Measurements from ENCODE around the gene HESX1.

Gene HESX1

DNA sequence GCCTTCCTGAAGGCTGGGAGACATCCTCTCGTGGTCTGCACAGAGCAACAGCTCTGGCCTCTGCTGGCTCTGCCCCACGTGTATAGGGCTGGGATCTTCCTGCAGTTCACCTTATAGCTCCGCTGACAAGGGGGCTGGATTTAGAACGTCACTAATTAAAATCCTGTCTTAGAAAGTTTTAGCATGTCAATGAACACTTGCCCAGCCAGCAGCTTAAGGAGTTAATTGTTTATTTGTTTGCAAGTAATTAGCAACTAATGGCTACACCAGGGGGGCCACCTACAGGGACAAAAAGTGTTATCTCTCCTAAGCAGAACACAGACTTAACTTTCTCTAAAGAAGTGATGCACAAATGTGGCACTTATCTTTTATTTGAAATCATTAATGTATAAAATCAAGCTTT, at the start of gene HESX1:
Gene HESX1, minus strand, starts transcription at position 84 of the 403 bp plus-strand sequence. Its CDS starts 60 bp downstream, at position 24.
- Histone ChIP-seq H3K36me3 (ENCODE audit: control insufficient read depth, insufficient read depth, low read length) (no peaks in the 10 kb centered on the region), H3K4me3 (ENCODE audit: low read length) (no peak within 1 kb of the TSS), H3K27ac (ENCODE audit: low read depth, low read length) (no peak within 1 kb of the TSS), H3K4me1 (ENCODE audit: control insufficient read depth, insufficient read depth, low read length) (no peaks in the 10 kb centered on the region), H3K27me3 (ENCODE audit: control insufficient read depth, insufficient read depth, low read length) (no peaks in the 10 kb centered on the region), H3K9ac (ENCODE audit: low read length) (no peak within 1 kb of the TSS)

DNA sequence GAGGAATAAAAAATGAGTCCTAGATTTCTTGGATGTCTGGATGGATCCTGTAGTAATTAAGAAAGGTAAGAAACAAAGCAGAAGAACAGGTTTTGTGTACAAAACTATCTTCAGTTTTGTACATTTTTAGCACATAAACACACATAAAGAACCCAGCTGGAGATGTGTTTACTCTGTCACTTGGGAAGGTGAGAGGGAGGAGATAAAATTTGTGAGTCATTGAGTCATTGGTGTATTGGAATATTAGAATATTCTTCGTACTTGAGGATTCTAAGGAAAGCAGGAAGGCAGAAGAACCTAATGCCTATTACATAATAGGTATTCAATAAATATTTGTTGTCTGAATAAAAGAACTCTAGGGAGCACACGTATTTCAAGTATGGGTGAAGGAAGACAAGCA, 45.2 kb upstream of the HESX1 start:
- Histone ChIP-seq H3K9ac (ENCODE audit: low read length) (no peak overlapping the region), H3K4me1 (ENCODE audit: control insufficient read depth, insufficient read depth, low read length) (no peaks in the 10 kb centered on the region), H3K27ac (ENCODE audit: low read depth, low read length) (no peak overlapping the region), H3K27me3 (ENCODE audit: control insufficient read depth, insufficient read depth, low read length) (no peaks in the 10 kb centered on the region), H3K4me3 (ENCODE audit: low read length) (no peak overlapping the region), H3K36me3 (ENCODE audit: control insufficient read depth, insufficient read depth, low read length) (peaks cover 9% of the 10 kb centered on the region)

DNA sequence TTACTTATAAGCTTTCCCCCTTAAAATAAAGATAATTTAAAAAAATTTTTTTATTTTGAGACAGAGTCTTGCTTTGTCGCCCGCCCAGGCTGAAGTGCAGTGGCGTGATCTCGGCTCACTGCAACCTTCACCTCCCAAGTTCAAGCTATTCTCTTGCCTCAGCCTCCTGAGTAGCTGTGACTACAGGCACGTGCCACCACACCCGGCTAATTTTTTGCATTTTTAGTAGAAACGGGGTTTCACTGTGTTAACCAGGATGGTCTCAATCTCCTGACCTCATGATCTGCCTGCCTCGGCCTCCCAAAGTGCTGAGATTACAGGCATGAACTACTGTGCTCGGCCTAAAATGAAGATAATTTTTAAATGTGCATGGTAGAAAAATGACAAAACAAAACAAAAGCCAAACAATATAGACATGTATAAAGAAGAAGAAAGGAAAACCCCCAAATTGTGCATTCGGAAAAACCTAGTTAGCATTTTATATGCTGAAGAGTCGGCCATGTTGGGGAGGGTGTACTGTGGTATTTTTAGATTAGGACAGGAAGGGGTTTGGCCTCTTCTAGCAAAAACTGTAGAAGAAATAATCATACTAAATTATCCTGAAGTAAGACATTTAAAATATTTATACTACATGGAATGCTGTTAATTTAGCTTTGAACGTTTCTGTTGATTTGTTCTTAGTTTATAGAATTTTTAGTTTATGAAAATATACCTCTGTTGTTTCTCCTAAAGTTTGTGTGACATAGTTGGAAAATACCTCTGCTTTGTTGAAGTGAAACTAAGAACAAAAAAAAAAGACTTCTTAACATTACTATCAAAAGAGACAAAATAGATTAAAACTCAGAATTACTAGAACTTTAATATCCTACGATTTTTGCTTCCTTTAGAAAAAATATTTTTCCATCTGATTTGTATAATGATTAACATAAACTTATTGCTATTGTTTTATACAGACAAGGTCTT, 35.1 kb upstream of the HESX1 start:
- Histone ChIP-seq H3K27me3 (ENCODE audit: control insufficient read depth, insufficient read depth, low read length) (no peaks in the 10 kb centered on the region), H3K36me3 (ENCODE audit: control insufficient read depth, insufficient read depth, low read length) (peaks cover 2% of the 10 kb centered on the region), H3K27ac (ENCODE audit: low read depth, low read length) (no peak overlapping the region), H3K9ac (ENCODE audit: low read length) (no peak overlapping the region), H3K4me3 (ENCODE audit: low read length) (no peak overlapping the region), H3K4me1 (ENCODE audit: control insufficient read depth, insufficient read depth, low read length) (peaks cover 2% of the 10 kb centered on the region)

DNA sequence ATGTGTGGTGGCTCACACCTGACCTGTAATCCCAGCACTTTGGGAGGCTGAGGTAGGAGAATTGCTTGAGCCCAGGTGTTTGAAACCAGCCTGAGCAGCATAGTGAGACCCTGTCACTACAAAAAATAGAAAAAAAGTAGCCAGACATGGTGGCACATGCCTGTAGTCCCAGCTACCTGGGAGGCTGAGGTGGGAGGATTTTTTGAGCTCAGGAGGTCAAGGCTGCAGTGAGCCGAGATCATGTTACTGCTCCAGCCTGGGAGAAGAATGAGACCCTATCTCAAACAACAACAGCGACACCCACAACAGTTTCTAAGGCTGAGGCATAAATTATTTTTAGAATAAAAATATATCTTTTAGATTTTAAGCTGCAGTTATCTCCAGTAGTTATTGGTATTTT, 34.0 kb upstream of the HESX1 start:
- no peaks in the 10 kb centered on the region for H3K27me3 ChIP-seq (ENCODE audit: control insufficient read depth, insufficient read depth, low read length)
- H3K36me3 ChIP-seq (ENCODE audit: control insufficient read depth, insufficient read depth, low read length) = peaks cover 2% of the 10 kb centered on the region
- H3K4me3 ChIP-seq (ENCODE audit: low read length) = no peak overlapping the region
- H3K27ac ChIP-seq (ENCODE audit: low read depth, low read length) = no peak overlapping the region
- no peak overlapping the region for H3K9ac ChIP-seq (ENCODE audit: low read length)
- peaks cover 6% of the 10 kb centered on the region for H3K4me1 ChIP-seq (ENCODE audit: control insufficient read depth, insufficient read depth, low read length)

DNA sequence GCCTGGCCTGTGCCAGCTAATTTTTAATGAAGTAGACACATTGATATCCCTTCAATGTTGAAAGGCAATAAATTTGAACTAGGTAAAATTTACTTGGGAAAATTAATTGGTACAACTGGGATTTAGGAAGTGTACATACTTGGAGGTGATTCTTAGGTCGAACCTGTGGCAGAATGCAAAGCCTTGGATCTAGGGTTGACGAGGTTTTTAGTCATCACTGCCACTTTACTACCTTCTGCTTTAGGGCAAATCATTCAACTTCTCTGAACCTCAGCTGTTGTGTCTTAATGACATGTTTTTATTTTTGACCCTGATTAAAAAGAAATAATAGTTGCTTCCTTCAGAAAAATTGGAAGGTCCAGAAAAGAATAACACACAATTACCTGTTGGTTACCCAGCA, 30.2 kb upstream of the HESX1 start:
- H3K4me3 ChIP-seq (ENCODE audit: low read length) = no peak overlapping the region
- no peaks in the 10 kb centered on the region for H3K27me3 ChIP-seq (ENCODE audit: control insufficient read depth, insufficient read depth, low read length)
- no peak overlapping the region for H3K9ac ChIP-seq (ENCODE audit: low read length)
- H3K27ac ChIP-seq (ENCODE audit: low read depth, low read length) = no peak overlapping the region
- H3K36me3 ChIP-seq (ENCODE audit: control insufficient read depth, insufficient read depth, low read length) = no peaks in the 10 kb centered on the region
- H3K4me1 ChIP-seq (ENCODE audit: control insufficient read depth, insufficient read depth, low read length) = peaks cover 8% of the 10 kb centered on the region

DNA sequence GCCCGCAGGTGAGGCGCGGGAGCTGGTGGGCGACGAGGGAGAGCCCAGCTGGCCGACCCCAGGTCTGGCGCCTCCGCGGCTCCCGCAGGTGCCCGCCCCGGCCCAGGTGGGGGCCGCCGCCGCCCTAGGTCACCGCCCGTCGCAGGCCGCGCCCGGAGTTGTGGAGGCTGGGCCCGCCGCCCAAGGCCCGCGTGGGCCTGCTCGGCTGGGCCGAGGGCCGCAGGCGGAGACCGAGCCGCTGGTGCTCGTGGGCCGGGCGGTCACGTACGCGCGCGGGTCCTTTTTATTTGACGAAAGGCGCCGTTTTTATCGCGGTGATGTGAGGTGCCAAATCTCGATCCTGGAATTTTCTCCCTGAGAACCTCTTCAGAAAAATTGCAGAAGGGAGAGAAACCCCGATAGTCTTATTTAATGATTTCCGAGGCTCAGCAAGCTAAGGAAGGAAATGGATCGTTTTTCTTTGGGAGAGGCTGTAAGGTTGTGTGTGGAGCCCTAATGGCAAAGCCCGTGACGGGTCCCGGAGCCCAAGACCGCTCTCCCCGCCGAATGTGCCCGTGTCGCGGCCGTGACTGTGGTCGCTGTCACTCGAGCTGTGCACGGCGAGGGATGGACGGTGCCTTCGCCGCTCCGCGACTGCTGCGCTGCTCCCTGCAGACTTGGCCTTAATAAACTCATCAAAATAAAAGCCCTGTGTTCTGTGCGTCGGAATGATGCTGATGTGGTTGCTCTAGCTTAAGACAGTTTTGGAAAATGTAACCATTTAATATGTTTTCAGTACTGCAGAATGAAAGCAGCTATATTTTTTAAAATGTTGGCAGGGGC, 28.4 kb upstream of the HESX1 start:
- Histone ChIP-seq H3K4me1 (ENCODE audit: control insufficient read depth, insufficient read depth, low read length) (peaks cover 8% of the 10 kb centered on the region), H3K27me3 (ENCODE audit: control insufficient read depth, insufficient read depth, low read length) (no peaks in the 10 kb centered on the region), H3K27ac (ENCODE audit: low read depth, low read length) (peak overlapping the region; percentile 90), H3K36me3 (ENCODE audit: control insufficient read depth, insufficient read depth, low read length) (no peaks in the 10 kb centered on the region), H3K9ac (ENCODE audit: low read length) (peak overlapping the region; percentile 84), H3K4me3 (ENCODE audit: low read length) (peak overlapping the region; percentile 91)

DNA sequence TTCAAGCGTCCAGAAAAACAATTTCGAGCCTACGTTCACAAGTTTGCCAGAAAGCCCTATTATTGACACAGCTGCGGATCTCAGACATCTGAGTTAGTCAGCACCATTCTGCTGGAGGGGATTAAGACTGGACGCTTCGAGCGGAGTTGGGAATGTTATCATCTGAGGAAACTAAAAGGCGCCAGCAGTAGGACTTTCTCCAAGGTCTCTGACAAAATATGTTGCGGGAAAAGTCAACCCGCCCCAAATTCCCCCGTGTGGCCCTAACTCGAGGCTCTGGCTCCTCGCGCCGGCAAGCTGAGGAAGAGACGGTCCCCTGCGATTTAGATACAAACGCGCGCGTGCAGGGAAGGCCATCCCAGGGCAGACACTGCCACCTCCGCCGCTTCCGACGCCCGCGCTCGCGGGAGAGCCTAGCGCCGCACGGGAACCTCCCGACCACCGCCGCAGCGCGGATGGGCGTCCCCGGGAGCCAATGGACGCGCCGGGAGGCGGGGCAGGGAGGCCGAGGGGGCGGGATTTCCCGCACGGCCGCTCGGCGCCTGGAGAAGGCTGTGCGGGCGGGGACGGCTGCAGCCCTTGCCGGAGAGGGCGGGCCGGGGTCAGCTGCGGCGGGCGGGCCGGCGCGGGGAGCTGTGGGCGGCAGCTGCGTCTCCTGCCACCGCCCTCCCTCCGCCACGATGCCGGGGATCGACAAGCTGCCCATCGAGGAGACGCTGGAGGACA, 27.6 kb upstream of the HESX1 start, which contains the start of gene APPL1:
Gene APPL1, plus strand, starts transcription at position 526 of the 726 bp plus-strand sequence. Its CDS starts 155 bp downstream, at position 681.
- Histone ChIP-seq H3K27ac (ENCODE audit: low read depth, low read length) (peak within 1 kb of the TSS; percentile 90), H3K27me3 (ENCODE audit: control insufficient read depth, insufficient read depth, low read length) (no peaks in the 10 kb centered on the region), H3K9ac (ENCODE audit: low read length) (peak within 1 kb of the TSS; percentile 84), H3K4me3 (ENCODE audit: low read length) (peak within 1 kb of the TSS; percentile 91), H3K36me3 (ENCODE audit: control insufficient read depth, insufficient read depth, low read length) (no peaks in the 10 kb centered on the region), H3K4me1 (ENCODE audit: control insufficient read depth, insufficient read depth, low read length) (peaks cover 8% of the 10 kb centered on the region)

DNA sequence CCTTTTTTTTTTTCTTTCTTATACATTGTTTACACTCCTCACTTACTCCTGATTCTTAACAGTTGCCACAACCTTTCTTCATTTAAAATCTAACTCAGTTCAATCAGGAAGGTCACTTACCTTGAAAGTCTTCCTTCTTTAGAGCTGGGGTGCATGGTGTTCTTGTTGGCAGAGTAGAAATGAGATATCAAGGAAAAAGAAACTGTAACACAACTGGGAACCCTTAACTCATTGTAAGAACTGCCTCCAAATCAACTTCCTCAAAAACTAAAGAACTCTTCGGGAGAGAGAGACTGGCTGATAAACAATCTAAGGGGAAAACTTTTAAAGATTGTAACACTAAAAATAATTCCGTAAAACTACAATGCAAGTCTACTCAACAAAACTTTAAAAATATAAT, 26.4 kb upstream of the HESX1 start:
- no peak overlapping the region for H3K9ac ChIP-seq (ENCODE audit: low read length)
- H3K36me3 ChIP-seq (ENCODE audit: control insufficient read depth, insufficient read depth, low read length) = no peaks in the 10 kb centered on the region
- peaks cover 8% of the 10 kb centered on the region for H3K4me1 ChIP-seq (ENCODE audit: control insufficient read depth, insufficient read depth, low read length)
- H3K4me3 ChIP-seq (ENCODE audit: low read length) = no peak overlapping the region
- no peaks in the 10 kb centered on the region for H3K27me3 ChIP-seq (ENCODE audit: control insufficient read depth, insufficient read depth, low read length)
- H3K27ac ChIP-seq (ENCODE audit: low read depth, low read length) = no peak overlapping the region

DNA sequence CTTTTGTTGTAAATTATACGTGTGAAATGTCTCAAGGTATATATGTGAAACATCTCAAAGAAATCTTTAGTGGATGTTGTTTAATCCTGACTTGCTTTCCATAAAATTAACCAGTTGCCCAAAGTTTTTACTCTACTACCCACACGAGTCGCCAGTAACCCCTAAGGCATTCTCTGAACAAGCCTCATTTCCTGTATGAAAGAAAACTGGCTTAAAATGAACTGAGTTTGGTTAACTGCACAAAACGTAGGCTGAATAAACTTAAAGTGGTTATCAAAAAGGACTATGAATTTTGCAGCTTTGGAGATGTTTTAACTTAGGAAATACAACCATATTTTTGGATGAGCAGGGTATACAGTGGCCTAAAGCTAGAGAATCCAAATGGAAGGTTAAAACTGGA, 25.1 kb upstream of the HESX1 start:
- H3K27me3 ChIP-seq (ENCODE audit: control insufficient read depth, insufficient read depth, low read length) = no peaks in the 10 kb centered on the region

DNA sequence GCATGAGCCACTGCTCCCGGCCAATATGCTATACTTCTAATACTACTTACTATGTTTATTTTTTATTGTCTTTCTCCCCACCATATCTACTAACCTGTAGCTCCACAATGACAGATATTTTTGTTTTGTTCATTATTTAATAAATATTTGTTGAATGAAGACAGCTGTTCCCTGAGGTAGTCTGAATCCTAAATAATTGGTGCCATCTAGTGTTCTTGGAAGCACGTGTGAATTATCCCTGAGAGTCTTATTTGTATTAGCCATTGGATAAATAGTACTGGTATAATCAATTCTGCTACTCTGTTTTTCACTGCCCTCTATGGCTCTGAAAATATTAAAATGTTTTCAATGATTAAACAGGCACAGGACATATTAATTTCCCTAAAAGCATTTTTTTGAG, 22.1 kb upstream of the HESX1 start:
- Histone ChIP-seq H3K27ac (ENCODE audit: low read depth, low read length) (no peak overlapping the region), H3K9ac (ENCODE audit: low read length) (no peak overlapping the region), H3K4me1 (ENCODE audit: control insufficient read depth, insufficient read depth, low read length) (peaks cover under 1% of the 10 kb centered on the region), H3K4me3 (ENCODE audit: low read length) (no peak overlapping the region), H3K36me3 (ENCODE audit: control insufficient read depth, insufficient read depth, low read length) (no peaks in the 10 kb centered on the region), H3K27me3 (ENCODE audit: control insufficient read depth, insufficient read depth, low read length) (no peaks in the 10 kb centered on the region)

More for the DNA sequence above, 25.1 kb upstream of the HESX1 start:
- H3K9ac ChIP-seq (ENCODE audit: low read length) = no peak overlapping the region
- H3K27ac ChIP-seq (ENCODE audit: low read depth, low read length) = no peak overlapping the region
- H3K36me3 ChIP-seq (ENCODE audit: control insufficient read depth, insufficient read depth, low read length) = no peaks in the 10 kb centered on the region
- H3K4me3 ChIP-seq (ENCODE audit: low read length) = no peak overlapping the region
- H3K4me1 ChIP-seq (ENCODE audit: control insufficient read depth, insufficient read depth, low read length) = peaks cover 6% of the 10 kb centered on the region

DNA sequence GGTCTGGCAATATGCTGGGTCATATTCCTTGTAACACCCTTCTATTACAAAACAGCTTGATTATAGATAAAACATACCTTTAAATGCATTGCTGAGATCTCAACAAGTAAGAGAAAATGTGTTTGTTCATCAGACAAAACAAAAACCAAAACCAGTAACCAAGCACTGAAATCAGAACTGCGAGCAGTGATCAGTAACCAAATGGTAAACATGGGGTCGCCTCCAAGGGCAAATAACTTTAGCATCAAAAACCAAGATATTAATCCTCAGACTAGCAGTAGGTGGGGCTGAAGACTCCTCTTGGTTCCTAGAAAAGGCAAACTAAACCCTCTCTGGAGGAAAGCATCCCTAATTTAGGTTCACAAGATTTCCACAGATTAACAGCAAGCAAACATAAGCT, 6.6 kb upstream of the HESX1 start:
- H3K27me3 ChIP-seq (ENCODE audit: control insufficient read depth, insufficient read depth, low read length) = no peaks in the 10 kb centered on the region
- H3K4me1 ChIP-seq (ENCODE audit: control insufficient read depth, insufficient read depth, low read length) = no peaks in the 10 kb centered on the region
- no peak overlapping the region for H3K4me3 ChIP-seq (ENCODE audit: low read length)
- H3K27ac ChIP-seq (ENCODE audit: low read depth, low read length) = no peak overlapping the region
- H3K36me3 ChIP-seq (ENCODE audit: control insufficient read depth, insufficient read depth, low read length) = no peaks in the 10 kb centered on the region
- H3K9ac ChIP-seq (ENCODE audit: low read length) = no peak overlapping the region

DNA sequence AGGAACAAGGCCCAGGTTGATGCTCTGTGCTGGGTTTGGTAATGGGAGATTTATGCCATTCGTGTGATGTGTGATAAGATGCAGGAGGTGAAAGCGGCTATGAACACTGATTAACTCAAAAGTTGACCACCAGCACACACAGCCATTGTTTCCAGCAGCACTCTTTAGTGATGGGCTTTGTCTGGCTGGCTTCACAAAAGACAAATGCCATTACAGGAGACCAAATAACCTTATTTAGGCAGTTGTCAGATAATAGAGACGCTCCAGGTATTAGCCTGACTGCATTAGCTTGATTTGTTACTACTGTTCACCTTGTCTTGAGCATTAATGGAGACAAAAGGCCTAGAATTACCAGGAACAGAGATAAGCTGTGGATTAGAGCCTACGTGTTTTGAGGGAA, 5.1 kb downstream of the HESX1 start:
- Histone ChIP-seq H3K4me3 (ENCODE audit: low read length) (no peak overlapping the region), H3K4me1 (ENCODE audit: control insufficient read depth, insufficient read depth, low read length) (no peaks in the 10 kb centered on the region), H3K27me3 (ENCODE audit: control insufficient read depth, insufficient read depth, low read length) (no peaks in the 10 kb centered on the region), H3K36me3 (ENCODE audit: control insufficient read depth, insufficient read depth, low read length) (no peaks in the 10 kb centered on the region), H3K9ac (ENCODE audit: low read length) (no peak overlapping the region), H3K27ac (ENCODE audit: low read depth, low read length) (no peak overlapping the region)
